Epithelial cell of alveolus of lung (primary cell): Measurements from ENCODE around the gene DPH7. TPM values are rescaled to one million over a fixed set of nuclear protein-coding genes. Genes with fewer than 3 reads are reported as not detected.

Experiments
- total RNA-seq: library from RNA; depleted of rRNA; stranded (reverse); fragments of >200 nt; gene quantifications from 2 replicates; pipeline ENCODE4 v1.2.1, GENCODE V29; 2015

DPH7 gene
- 23.2 and 23.4 TPM in 2 replicates for total RNA-seq

DNA sequence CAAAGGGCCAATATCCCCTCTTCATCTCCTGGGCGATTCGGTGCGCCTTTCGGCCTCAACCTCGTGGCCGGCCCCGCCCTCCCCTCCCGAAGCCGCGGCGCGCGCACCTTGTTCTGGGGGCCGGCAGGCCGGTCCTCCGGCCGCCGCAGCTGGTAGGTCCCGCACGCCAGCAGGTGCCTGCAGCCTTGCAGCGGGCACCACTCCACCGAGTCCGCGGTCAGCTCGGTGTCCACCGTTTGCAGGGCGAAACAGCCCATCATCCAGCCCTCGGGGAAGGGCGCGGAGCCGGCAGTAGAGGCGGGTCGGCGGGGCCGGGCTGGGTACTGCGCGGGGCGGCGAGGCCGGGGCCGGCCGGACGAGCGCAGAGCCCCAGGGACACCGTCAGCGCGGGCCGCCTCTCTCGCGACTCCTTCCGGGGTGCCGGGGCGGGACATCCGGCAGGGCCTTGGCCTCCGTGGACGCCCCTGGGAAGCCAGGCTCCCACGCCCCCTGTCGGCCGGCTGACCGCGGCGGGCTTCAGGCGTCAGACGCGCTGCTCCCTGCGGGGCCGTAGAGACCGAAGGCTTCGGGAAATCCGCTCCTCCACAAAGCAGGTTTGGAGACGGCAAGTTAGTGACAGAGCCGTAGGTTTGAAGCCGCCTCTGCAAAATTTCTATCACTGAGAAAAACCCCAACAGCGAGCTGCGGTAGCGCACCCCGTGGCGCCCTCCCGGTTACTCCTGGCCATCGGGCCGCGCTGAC, at the start of gene DPH7:
Gene DPH7, minus strand, starts transcription at position 408 of the 741 bp plus-strand sequence. Its CDS starts 148 bp downstream, at position 260.

DNA sequence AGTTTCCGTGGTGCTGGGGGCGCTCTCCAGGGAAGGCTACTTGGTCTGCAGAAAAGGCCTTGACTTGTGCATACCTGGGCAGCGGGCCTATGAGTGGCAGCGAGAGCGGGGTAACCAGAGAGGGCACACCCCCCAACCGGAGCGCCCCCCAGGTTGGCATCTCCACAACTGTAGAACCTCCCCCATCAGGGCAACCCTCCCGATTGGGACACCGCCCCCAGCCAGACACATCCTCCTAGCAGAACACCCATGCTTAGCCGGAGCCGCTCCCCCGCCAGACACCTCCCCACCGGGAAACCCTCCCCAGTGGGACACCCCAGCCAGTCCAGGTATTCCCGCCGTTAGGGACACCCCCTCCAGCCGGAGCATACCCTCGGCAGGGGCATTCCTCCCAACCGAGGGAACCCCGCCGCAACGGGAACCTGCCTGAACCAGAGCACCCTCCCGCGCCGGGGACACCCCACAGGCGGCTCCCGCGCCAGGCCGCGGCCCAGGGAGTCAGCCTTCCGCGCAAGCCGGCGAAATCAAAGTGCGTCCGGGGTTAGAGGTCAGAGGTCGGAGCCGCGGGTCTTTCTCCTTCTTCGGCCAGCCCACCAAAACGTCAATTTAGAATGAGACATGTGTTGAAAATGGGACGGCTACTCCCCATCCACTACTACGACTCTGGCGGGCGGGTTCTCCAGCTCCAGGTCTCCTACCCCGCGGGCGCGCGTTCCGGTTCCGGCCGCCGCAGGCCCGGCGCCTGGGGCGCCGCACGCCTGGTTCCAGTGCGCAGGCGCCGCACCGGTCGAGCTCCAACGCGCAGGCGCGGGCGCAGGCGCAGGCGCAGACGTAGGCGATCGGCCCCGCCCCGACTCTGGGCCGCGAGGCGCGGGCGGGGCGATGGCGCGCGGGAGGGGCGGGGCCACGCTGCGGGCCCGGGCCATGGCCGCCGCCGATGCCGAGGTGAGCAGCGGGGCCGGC, 39.7 kb upstream of the DPH7 start, which contains the start of gene EHMT1:
Gene EHMT1, plus strand, starts transcription at position 901 of the 963 bp plus-strand sequence. Its CDS starts 24 bp downstream, at position 925.

DNA sequence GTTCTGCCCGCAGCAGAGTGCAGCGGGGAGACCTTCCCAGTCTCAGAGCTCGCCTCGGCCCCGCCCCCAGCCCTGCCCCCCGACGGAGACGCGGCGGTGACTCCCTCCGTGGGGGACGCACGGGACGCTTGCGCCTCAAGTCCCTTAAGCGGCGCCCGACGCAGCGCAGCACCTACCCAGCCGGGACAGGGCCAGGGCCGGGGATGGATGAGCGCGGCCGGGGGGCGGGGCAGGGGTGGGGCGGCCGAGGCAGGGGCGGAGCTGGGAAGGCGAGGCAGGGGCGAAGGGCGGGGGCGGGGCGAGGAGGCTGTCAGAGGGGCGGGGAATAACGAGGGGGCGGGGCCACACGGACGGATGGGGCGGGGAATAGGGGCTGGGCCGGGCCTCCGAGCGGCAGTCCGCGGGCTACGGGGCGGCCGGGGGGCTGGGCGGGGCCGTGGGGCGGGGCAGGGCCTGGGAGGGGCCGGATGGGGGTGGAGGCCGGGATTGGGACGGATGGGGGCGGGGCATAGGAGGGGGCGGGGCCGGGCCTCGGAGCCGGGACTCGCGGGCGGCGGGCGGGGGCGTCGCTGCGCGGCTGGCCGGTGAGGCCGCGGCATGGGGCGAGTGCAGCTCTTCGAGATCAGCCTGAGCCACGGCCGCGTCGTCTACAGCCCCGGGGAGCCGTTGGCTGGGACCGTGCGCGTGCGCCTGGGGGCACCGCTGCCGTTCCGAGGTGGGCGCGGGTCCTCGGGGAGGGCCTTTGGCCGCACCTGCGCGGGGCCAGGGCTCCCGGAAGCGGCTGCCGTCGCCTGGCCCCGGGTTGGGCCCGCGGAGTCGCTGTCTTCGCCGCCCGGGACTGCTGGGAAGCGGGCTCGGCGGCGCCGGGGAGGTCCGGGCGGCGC, 26.6 kb upstream of the DPH7 start, which contains the start of gene ARRDC1:
Gene ARRDC1, plus strand, starts transcription at position 566 of the 884 bp plus-strand sequence. Its CDS starts 32 bp downstream, at position 598.

DNA sequence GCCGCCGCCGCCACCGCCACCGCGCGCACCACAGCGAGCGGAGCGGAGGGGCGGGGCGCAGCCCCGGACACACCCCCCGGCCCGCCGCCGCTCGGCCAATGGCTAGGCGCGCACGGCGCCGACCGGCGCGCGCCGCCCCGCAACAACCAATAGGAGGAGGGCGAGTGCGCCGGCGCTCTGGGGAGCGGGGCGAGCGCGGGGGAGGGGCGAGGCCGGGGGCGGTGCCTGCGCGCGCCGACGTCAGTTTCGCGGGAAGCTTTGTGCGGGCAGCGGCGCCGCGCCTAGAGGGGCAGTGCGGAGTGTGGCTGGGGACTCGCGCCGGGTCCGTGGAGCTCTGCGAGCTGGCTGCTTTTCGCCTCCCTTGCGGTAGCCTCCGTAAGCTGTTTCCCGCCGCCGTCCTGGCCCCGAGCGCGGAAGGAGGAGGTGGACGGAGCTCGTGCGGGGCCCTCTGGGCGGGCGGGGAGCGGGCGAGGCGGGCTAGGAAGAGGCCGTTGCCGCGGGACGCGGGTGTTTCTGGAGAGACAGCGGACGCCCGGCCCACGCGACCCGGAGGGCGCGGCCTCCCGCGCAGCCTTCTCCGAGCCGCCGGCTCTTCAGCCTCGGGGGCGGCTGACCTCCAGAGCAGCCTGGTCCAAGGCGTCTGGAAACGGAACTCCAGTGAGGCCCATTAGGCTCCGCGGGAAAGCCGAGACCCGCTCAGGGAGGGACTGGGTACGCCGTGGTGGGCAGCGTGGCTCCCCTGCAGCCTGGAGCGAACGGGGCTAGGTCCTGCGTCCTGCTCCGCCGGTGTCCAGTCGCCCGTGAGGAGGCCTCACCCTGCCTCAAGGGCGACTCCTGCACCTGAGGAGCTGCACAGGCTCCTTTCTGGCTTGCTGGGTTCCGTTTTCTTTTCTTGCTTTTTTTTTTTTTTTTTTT, 12.0 kb upstream of the DPH7 start, which contains the start of gene ZMYND19:
Gene ZMYND19, minus strand, starts transcription at position 44 of the 915 bp plus-strand sequence. CDS start 249 bp downstream, outside the sequence.

DNA sequence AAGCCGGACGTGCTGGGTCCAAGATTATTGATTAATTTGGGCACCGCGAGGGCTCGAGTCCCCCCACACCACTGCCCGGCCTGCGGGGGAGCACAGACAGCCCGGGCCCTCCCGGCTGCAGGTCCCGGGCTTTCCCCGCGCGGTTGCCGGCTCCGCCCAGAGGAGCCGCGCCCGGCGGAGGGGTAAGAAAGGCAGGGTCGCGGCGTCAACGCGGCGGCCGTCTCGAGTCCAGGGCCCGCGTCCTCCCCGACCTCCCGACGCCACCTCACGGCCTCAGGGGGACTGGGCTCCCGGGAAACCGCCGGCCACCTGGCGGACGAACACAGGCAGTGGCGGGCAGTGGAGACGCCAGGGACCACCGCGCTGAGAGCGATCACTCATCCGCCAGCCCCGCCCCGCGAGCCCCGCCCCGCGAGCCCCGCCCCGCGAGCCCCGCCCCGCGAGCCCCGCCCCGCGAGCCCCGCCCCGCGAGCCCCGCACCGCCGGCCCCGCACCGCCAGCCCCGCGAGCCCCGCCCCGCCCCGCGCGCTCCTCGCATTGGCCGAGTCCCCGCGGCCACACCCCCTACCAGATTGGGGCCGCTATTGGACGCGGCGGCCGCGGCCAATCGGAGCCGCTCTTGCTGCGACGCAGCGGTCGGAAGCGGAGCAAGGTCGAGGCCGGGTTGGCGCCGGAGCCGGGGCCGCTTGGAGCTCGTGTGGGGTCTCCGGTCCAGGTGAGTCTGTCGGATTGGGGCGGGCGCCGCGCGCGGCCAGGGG, 27.3 kb downstream of the DPH7 start, which contains the start of gene MRPL41:
Gene MRPL41, plus strand, starts transcription at position 616 of the 758 bp plus-strand sequence. CDS start 203 bp downstream, outside the sequence.

DNA sequence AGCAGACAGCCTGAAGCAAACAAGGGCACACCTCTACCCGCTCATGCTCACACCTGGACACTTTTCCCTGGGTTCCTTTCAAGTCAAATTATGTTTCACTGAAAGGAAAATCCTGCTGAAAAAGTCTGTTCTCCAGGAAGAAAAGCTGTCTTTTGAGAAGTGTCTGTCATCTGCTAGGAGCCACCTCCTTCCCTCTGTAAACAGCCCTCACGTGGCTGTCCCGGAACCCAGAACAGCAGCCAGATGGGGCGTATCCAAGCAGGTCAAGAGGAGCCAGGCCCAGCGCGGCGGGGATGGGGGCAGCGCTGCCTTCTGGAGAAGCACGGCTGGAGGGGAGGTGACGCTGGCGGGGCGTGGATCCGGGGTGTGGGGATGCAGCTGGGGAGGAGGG, 28.5 kb downstream of the DPH7 start, which contains the start of gene PNPLA7:
Gene PNPLA7, minus strand, starts transcription at position 172 of the 391 bp plus-strand sequence. CDS start 205 bp downstream, outside the sequence.

Other genes with a start within 250 kb of the DPH7 start
- 4.8 and 9.7 TPM in 2 replicates for gene EXD3, start 155.8 kb downstream of the DPH7 start, total RNA-seq
- gene NOXA1, start 155.5 kb downstream of the DPH7 start, total RNA-seq: 0.26 TPM in 1 of 2 replicates, not detected in the other
- gene ENTPD8, start 137.6 kb downstream of the DPH7 start, total RNA-seq: not detected in 2 replicates
- 27.4 and 49.7 TPM in 2 replicates for gene NSMF, start 119.6 kb downstream of the DPH7 start, total RNA-seq
- 0.13 and 0.32 TPM in 2 replicates for gene PNPLA7, start 28.5 kb downstream of the DPH7 start, total RNA-seq
- 50.5 and 100 TPM in 2 replicates for gene MRPL41, start 27.0 kb downstream of the DPH7 start, total RNA-seq
- gene ZMYND19, start 11.6 kb upstream of the DPH7 start, total RNA-seq: 16.9 and 19.4 TPM in 2 replicates
- gene ARRDC1, start 26.8 kb upstream of the DPH7 start, total RNA-seq: 16.2 and 25.2 TPM in 2 replicates
- gene EHMT1, start 40.1 kb upstream of the DPH7 start, total RNA-seq: 44.8 and 45.5 TPM in 2 replicates